Right forelimb (tissue), 1 donor: ENCODE data around the gene ZNF423.

ENCODE experiments used
- DNase-seq: peaks from one replicate; pipeline ENCODE4 v3.0.0-alpha.2; 2018

ZNF423 gene

GRCh38 chr16:49486400-49486799 lies 369.5 kb downstream of the ZNF423 start:
- no peak for DNase-seq

- DNase-seq = no peak
These were observed 370.2 kb downstream of the ZNF423 start for GRCh38 chr16:49485663-49486062.

GRCh38 chr16:49484936-49485335 lies 371.0 kb downstream of the ZNF423 start:
- DNase-seq = no peak

- DNase-seq = peak; percentile 77
These were observed 371.5 kb downstream of the ZNF423 start for GRCh38 chr16:49484451-49484849.

GRCh38 chr16:49483651-49484450 lies 372.1 kb downstream of the ZNF423 start:
- DNase-seq = no peak

GRCh38 chr16:49483251-49483650 lies 372.7 kb downstream of the ZNF423 start:
- DNase-seq = no peak

GRCh38 chr16:49482690-49483089 lies 373.2 kb downstream of the ZNF423 start:
- DNase-seq = no peak

GRCh38 chr16:49478616-49479015 lies 377.3 kb downstream of the ZNF423 start:
- DNase-seq = no peak

GRCh38 chr16:49478107-49478506 lies 377.8 kb downstream of the ZNF423 start:
- no peak for DNase-seq

- DNase-seq = no peak
These were observed 378.5 kb downstream of the ZNF423 start for GRCh38 chr16:49477250-49477895.

GRCh38 chr16:49474741-49475140 lies 381.2 kb downstream of the ZNF423 start:
- DNase-seq = no peak

- DNase-seq = no peak
These were observed 382.1 kb downstream of the ZNF423 start for GRCh38 chr16:49473773-49474172.

- peak; percentile 13 for DNase-seq
These were observed 382.8 kb downstream of the ZNF423 start for GRCh38 chr16:49473131-49473530.

GRCh38 chr16:49472598-49472997 lies 383.3 kb downstream of the ZNF423 start:
- peak; percentile 36 for DNase-seq

- DNase-seq = peak; percentile 16
These were observed 384.7 kb downstream of the ZNF423 start for GRCh38 chr16:49471038-49471727.

- peak; percentile 23 for DNase-seq
These were observed 385.4 kb downstream of the ZNF423 start for GRCh38 chr16:49470513-49470991.

- DNase-seq = no peak
These were observed 385.9 kb downstream of the ZNF423 start for GRCh38 chr16:49469930-49470451.

GRCh38 chr16:49469311-49469670 lies 386.6 kb downstream of the ZNF423 start:
- no peak for DNase-seq

- peak; percentile 20 for DNase-seq
These were observed 387.2 kb downstream of the ZNF423 start for GRCh38 chr16:49468611-49469310.

- DNase-seq = peak; percentile 31
These were observed 388.2 kb downstream of the ZNF423 start for GRCh38 chr16:49467540-49468372.

- peak; percentile 26 for DNase-seq
These were observed 389.0 kb downstream of the ZNF423 start for GRCh38 chr16:49466881-49467280.

- DNase-seq = no peak
These were observed 389.4 kb downstream of the ZNF423 start for GRCh38 chr16:49466529-49466831.
